ENCODE data around the gene GPALPP1. TPM values are rescaled to one million over a fixed set of nuclear protein-coding genes. Genes with fewer than 3 reads are reported as not detected.

The GPALPP1 gene
- total RNA-seq, 1 donor from 2014 or later = 18.5 TPM

DNA sequence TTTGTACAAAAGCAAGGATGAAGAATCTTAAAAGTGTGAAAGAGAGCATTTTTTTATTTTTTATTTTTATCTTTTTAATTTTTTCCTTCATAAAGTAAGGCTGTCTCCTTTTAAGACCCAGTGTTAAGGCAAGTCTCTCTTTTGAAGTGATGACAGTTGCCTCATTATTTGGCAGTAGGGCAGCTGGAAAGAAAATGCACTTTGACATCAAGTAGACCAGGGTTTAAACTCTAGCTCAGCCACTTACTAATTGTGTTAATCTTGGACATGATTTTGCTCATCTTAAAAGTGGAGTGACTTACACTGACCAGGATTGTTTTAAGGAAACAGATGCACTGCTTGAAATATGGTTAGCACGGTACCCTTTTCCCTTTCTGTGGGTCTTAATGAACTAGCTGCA is 18.5 kb downstream of the GPALPP1 start:
- H3K4me1 ChIP-seq (ENCODE audit: insufficient read depth, low read length) = no peaks in the 10 kb centered on the region
- FAIRE-seq (no peak), DNase-seq (ENCODE audit: low read depth) (no peak)
- TF ChIP-seq EZH2 (IDR thresholded peaks at IDR 0.05; ENCODE audit: insufficient read depth, low read length) = no peak
- TF ChIP-seq, protein P1, sequence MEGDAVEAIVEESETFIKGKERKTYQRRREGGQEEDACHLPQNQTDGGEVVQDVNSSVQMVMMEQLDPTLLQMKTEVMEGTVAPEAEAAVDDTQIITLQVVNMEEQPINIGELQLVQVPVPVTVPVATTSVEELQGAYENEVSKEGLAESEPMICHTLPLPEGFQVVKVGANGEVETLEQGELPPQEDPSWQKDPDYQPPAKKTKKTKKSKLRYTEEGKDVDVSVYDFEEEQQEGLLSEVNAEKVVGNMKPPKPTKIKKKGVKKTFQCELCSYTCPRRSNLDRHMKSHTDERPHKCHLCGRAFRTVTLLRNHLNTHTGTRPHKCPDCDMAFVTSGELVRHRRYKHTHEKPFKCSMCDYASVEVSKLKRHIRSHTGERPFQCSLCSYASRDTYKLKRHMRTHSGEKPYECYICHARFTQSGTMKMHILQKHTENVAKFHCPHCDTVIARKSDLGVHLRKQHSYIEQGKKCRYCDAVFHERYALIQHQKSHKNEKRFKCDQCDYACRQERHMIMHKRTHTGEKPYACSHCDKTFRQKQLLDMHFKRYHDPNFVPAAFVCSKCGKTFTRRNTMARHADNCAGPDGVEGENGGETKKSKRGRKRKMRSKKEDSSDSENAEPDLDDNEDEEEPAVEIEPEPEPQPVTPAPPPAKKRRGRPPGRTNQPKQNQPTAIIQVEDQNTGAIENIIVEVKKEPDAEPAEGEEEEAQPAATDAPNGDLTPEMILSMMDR (IDR thresholded peaks at IDR 0.05; ENCODE audit: insufficient read depth, low read depth, low read length) = no peak
- H3K4me3 ChIP-seq (ENCODE audit: insufficient read depth, low read depth, low read length) = no peak overlapping the region
- no peaks in the 10 kb centered on the region for H3K9me3 Mint-ChIP-seq (ENCODE audit: unreplicated experiment)
- H3K9ac ChIP-seq (ENCODE audit: low read length) = no peak overlapping the region
- no peaks in the 10 kb centered on the region for H3K79me2 ChIP-seq (ENCODE audit: insufficient read depth, low read length)
- no peak overlapping the region for H2AFZ ChIP-seq (ENCODE audit: low read depth, low read length)
- H3K9me3 ChIP-seq (ENCODE audit: insufficient read depth, low read depth, low read length) = no peaks in the 10 kb centered on the region
- H3K27me3 Mint-ChIP-seq (ENCODE audit: low read depth, unreplicated experiment) = no peaks in the 10 kb centered on the region
- H3K4me3 Mint-ChIP-seq (ENCODE audit: unreplicated experiment) = no peak overlapping the region
- H4K20me1 ChIP-seq (ENCODE audit: insufficient read depth, low read length) = no peaks in the 10 kb centered on the region
- H3K4me2 ChIP-seq (ENCODE audit: low read length) = no peak overlapping the region
- peaks cover 17% of the 10 kb centered on the region for H3K36me3 ChIP-seq (ENCODE audit: insufficient read depth, low read length)
- no peaks in the 10 kb centered on the region for H3K4me1 Mint-ChIP-seq (ENCODE audit: low read depth, unreplicated experiment)
- H3K27ac Mint-ChIP-seq (ENCODE audit: unreplicated experiment) = no peak overlapping the region
- no peak overlapping the region for H3K27ac ChIP-seq (ENCODE audit: low read depth, low read length)
- H3K36me3 Mint-ChIP-seq (ENCODE audit: low read depth, unreplicated experiment) = peaks cover 14% of the 10 kb centered on the region
- no peaks in the 10 kb centered on the region for H3K27me3 ChIP-seq (ENCODE audit: insufficient read depth, low read length)

DNA sequence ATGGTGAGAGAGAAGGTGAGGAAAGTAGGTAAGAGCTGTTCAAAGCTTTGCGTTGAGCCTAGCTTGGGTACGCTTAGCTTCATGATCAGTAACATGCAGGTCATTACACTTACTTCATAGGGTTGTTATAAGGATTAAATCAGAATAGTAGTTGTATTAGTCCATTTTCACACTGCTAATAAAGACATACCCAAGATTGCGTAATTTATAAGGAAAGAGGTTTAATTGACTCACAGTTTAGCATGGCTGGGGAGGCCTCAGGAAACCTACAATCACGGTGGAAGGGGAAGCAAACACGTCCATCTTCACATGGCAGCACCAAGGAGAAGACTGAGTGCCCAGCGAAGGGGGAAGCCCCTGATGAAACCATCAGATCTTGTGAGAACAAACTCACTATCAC is 21.9 kb downstream of the GPALPP1 start:
- no peaks in the 10 kb centered on the region for H3K27me3 ChIP-seq (ENCODE audit: insufficient read depth, low read length)
- Mint-ChIP-seq H3K9me3 (ENCODE audit: unreplicated experiment) (no peaks in the 10 kb centered on the region), H3K27ac (ENCODE audit: unreplicated experiment) (no peak overlapping the region), H3K36me3 (ENCODE audit: low read depth, unreplicated experiment) (peaks cover 13% of the 10 kb centered on the region), H3K4me1 (ENCODE audit: low read depth, unreplicated experiment) (no peaks in the 10 kb centered on the region), H3K27me3 (ENCODE audit: low read depth, unreplicated experiment) (no peaks in the 10 kb centered on the region), H3K4me3 (ENCODE audit: unreplicated experiment) (no peak overlapping the region)
- H3K36me3 ChIP-seq (ENCODE audit: insufficient read depth, low read length) = peaks cover 13% of the 10 kb centered on the region
- no peak for TF ChIP-seq EZH2 (IDR thresholded peaks at IDR 0.05; ENCODE audit: insufficient read depth, low read length)
- TF ChIP-seq, protein P1 (IDR thresholded peaks at IDR 0.05; ENCODE audit: insufficient read depth, low read depth, low read length) = no peak
- H4K20me1 ChIP-seq (ENCODE audit: insufficient read depth, low read length) = no peaks in the 10 kb centered on the region
- no peak overlapping the region for H3K9ac ChIP-seq (ENCODE audit: low read length)
- DNase-seq (ENCODE audit: low read depth) = no peak
- H2AFZ ChIP-seq (ENCODE audit: low read depth, low read length) = no peak overlapping the region
- no peak overlapping the region for H3K27ac ChIP-seq (ENCODE audit: low read depth, low read length)
- no peak overlapping the region for H3K4me3 ChIP-seq (ENCODE audit: insufficient read depth, low read depth, low read length)
- no peak for FAIRE-seq
- no peak overlapping the region for H3K4me2 ChIP-seq (ENCODE audit: low read length)
- no peaks in the 10 kb centered on the region for H3K4me1 ChIP-seq (ENCODE audit: insufficient read depth, low read length)
- H3K79me2 ChIP-seq (ENCODE audit: insufficient read depth, low read length) = no peaks in the 10 kb centered on the region
- H3K9me3 ChIP-seq (ENCODE audit: insufficient read depth, low read depth, low read length) = no peaks in the 10 kb centered on the region

DNA sequence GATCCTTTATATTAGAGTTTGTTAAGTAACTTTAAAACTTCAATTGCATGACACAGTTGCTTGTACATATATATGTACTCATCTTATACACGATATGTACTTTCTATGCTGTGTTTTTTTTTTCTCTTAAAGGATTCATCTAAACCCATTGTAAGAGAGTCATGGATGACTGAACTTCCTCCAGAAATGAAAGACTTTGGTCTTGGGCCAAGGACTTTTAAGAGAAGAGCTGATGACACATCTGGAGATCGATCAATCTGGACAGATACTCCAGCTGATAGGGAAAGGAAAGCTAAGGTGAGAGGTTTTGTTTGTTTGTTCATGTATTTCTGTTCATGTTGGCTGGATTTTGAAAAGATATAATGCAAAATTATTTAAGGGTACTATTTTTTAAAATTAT is 26.0 kb downstream of the GPALPP1 start:
- no peaks in the 10 kb centered on the region for H3K27me3 ChIP-seq (ENCODE audit: insufficient read depth, low read length)
- FAIRE-seq = no peak
- Mint-ChIP-seq H3K27me3 (ENCODE audit: low read depth, unreplicated experiment) (no peaks in the 10 kb centered on the region), H3K4me3 (ENCODE audit: unreplicated experiment) (no peak overlapping the region), H3K4me1 (ENCODE audit: low read depth, unreplicated experiment) (no peaks in the 10 kb centered on the region), H3K9me3 (ENCODE audit: unreplicated experiment) (no peaks in the 10 kb centered on the region), H3K27ac (ENCODE audit: unreplicated experiment) (no peak overlapping the region), H3K36me3 (ENCODE audit: low read depth, unreplicated experiment) (peaks cover 13% of the 10 kb centered on the region)
- no peak overlapping the region for H3K9ac ChIP-seq (ENCODE audit: low read length)
- no peaks in the 10 kb centered on the region for H3K79me2 ChIP-seq (ENCODE audit: insufficient read depth, low read length)
- peak; percentile 15 for DNase-seq (ENCODE audit: low read depth)
- no peak overlapping the region for H3K27ac ChIP-seq (ENCODE audit: low read depth, low read length)
- H3K4me1 ChIP-seq (ENCODE audit: insufficient read depth, low read length) = no peaks in the 10 kb centered on the region
- TF ChIP-seq, protein P1 (IDR thresholded peaks at IDR 0.05; ENCODE audit: insufficient read depth, low read depth, low read length) = no peak
- TF ChIP-seq EZH2 (IDR thresholded peaks at IDR 0.05; ENCODE audit: insufficient read depth, low read length) = no peak
- no peak overlapping the region for H3K4me2 ChIP-seq (ENCODE audit: low read length)
- no peaks in the 10 kb centered on the region for H3K9me3 ChIP-seq (ENCODE audit: insufficient read depth, low read depth, low read length)
- H3K36me3 ChIP-seq (ENCODE audit: insufficient read depth, low read length) = peaks cover 17% of the 10 kb centered on the region
- H4K20me1 ChIP-seq (ENCODE audit: insufficient read depth, low read length) = no peaks in the 10 kb centered on the region
- H3K4me3 ChIP-seq (ENCODE audit: insufficient read depth, low read depth, low read length) = no peak overlapping the region
- H2AFZ ChIP-seq (ENCODE audit: low read depth, low read length) = no peak overlapping the region
